Peyer's patch (tissue), 4 donors: ENCODE results near the gene TBC1D17.

Experiments
- POLR2A ChIP-seq, 2 donors: fragments of 450-650 bp; IDR thresholded peaks; one replicate each; pipeline ENCODE4 v1.5.1; 2017; ENCODE audit warnings: antibody characterized with exemption in 2 of 2, mild to moderate bottlenecking in 2 of 2, moderate library complexity in 2 of 2
- TF ChIP-seq, protein P1 (sequence below), 6 experiments: fragments of 450-650 bp in 4 of 6; fragments of 200-600 bp in 2 of 6; sonication (generic) in 1 of 6; IDR thresholded peaks; one replicate each; pipeline ENCODE4 v1.5.1; 2017 to 2019; ENCODE audit warnings: antibody characterized with exemption in 6 of 6, mild to moderate bottlenecking in 3 of 6, moderate library complexity in 1 of 6

DNA sequence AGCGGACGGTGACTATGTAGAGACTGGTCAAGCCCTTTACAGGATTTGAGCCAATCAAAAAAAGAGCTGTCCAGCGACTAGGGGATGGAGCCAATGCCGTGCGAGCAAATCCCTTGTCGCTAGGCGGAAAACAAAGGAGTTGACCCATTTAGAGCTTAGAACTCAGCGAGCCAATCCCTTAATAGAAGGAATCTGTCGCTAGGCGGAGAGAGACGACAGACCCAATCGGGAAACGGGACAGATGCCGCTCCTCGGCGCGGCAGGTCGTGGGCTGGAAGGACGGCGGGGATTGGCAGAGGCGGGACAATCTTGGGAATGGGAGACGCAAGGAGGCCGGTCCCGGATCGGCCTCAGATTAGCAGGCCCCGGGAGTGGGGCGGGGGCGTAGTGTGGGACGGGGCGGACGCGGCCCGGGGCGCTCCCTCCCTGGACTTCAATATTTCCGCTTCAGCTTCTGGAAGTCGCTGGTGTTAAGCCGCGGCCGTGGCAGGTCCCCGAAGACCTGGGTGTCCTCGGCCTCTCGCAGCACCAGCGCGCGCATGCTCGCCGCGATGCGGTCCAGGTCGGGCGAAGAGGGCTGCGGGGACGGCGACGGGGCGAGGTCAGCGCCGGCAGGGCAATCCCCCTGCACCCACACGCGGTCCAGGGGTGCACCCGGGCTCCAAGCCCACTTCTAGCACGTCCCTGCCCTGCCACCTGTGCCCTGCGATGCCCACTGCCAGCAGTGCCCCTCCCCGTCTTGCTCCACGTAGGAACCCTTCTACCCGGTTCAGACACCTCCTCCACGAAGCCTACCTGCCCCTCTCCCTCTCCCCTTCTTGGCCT is 7.8 kb upstream of the TBC1D17 start:
- peak; percentile 64 to 80 for TF ChIP-seq POLR2A (IDR thresholded peaks at IDR 0.05)
- TF ChIP-seq, protein P1, sequence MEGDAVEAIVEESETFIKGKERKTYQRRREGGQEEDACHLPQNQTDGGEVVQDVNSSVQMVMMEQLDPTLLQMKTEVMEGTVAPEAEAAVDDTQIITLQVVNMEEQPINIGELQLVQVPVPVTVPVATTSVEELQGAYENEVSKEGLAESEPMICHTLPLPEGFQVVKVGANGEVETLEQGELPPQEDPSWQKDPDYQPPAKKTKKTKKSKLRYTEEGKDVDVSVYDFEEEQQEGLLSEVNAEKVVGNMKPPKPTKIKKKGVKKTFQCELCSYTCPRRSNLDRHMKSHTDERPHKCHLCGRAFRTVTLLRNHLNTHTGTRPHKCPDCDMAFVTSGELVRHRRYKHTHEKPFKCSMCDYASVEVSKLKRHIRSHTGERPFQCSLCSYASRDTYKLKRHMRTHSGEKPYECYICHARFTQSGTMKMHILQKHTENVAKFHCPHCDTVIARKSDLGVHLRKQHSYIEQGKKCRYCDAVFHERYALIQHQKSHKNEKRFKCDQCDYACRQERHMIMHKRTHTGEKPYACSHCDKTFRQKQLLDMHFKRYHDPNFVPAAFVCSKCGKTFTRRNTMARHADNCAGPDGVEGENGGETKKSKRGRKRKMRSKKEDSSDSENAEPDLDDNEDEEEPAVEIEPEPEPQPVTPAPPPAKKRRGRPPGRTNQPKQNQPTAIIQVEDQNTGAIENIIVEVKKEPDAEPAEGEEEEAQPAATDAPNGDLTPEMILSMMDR (IDR thresholded peaks at IDR 0.05) = peak in 2 of 6 experiments; percentile 33 to 36
